HG03565 (cell line): ENCODE measurements around the gene NDUFA13.

Experiments
- ATAC-seq: cut with Tn5 transposase; IDR thresholded peaks from one replicate; pipeline ENCODE4 v1.9.1; 2021; ENCODE audit warnings: mild to moderate bottlenecking, moderate library complexity; ENCODE audit not compliant: unreplicated experiment

Gene NDUFA13

DNA sequence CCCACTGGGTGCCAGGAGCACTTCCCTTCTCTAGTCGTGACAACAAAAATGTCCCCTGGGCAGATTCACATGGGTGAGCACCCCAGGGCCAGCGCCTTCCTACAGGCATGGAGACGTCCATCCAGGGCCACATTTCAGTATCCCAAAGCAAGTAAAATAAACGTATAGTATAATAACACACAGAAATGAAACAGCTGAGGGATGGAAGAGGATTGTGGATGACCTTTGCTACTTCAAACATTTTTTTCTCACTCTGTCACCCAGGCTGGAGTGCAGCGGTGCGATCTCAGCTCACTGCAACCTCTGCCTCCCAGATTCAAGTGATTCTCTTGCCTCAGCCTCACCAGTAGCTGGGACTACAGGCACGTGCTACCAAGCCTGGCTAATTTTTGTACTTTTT is 50.3 kb downstream of the NDUFA13 start:
- no peak for ATAC-seq

DNA sequence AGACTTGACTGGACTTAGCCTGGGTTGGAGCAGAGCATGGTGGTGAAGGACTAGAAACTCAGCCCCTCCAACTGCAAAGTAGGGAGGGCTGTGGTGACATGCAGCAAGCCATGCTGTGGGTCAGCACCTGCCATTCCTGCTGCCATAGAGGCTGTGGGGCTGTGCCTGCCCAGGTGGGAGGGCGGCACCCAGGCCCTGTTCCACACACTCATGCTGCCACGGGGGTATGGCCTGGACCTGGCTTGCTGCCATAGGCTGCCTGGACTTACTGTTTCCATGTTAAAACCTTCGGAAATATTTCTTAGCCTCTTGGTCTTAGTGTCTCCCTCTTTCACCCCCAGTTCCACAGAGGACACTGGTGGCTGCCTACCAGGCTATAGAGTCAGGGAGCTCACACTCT is 51.4 kb downstream of the NDUFA13 start:
- ATAC-seq, result no peak

DNA sequence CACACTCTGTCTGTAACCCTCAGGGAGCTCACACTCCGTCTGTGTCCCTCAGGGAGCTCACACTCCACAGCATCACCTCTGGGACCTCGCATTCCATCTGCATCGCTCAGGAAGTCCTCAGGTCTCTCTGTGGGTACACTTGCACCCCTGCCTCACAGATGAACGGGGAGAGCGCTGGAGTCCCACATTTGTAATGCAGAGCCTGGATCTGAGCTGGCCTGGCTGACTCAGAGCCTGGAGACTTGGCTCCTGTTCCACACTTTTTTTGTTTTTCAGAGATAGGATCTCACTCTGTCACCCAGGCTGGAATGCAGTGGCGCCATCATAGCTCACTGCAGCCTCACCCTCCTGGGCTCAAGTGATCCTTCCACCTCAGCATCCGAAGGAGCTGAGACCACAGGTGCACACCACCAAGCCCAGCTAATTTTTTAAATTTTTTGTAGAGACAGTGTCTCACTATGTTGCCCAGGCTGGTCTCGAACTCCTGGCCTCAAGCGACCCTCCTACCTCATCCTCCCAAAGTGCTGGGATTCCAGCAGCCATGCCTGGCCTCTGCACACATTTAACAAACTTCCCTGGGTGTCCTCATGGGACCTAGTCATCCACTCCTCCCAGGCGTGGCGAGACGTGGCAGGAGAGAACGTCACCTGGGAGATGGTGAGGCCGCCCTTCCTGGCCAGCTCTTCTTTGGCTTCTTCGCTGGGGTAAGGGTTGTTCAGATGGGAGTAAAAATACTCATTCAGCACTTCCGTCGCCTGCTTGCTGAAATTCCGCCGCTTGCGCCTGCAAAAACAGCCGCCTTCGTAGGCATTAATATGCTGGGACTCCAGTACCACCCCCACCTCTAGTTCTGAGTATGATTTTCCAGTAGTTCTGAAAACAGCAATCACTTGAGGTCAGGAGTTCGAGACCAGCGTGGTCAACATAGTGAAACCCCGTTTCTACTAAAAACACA is 53.1 kb downstream of the NDUFA13 start:
- no peak for ATAC-seq

DNA sequence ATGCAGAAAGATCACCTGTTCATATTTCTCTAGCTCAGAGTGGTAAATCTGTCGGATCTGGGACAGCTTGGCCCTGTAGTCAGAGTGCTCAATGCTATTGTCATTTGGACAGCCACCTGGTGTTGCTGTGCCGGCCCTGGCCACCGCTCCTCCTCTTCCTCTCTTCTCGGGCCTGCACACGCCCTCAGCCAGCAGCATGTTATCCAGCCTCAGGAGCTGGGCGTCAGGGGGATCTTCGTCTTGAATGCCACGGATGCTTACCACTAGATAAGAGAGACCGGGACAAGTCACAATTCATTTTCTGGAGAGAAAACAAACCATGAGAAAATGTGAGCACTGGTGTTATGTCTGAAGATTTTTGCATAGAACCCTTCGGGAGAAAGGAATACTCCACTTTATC is 54.5 kb downstream of the NDUFA13 start:
- no peak for ATAC-seq

DNA sequence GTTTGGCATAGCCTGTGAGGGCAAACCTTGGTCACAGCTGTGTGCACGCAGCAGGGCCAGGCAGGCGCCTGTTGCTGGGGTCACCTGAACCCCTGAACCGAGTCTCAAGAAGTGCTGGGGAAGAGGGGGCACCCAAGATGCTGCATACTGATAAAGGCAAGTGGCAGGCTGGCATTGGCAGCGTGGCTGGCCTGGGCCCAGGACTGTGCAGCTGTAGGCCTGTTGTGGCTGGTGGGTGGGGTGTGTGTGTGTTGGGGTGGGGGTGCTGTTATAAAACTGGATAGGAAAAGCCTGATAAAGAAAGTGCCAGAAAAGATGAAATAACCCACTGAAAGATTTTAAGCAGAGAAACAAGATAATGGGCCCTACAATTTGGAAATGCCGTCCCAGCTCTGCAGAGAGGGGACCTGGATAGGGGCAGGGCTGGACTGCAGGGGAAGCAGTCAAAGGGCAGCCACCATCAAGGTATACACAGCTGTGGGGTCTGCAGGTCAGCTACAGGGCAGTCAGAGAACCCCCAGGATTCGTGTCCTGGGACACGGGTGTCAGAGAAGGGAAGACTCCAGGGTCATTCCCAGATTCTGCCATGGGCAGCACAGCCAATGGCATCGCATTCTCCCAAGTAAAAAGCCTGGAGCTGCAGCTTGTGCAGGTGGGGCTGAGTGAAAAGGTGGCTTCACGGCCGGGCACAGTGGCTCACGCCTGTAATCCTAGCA is 55.2 kb downstream of the NDUFA13 start:
- ATAC-seq, result no peak

DNA sequence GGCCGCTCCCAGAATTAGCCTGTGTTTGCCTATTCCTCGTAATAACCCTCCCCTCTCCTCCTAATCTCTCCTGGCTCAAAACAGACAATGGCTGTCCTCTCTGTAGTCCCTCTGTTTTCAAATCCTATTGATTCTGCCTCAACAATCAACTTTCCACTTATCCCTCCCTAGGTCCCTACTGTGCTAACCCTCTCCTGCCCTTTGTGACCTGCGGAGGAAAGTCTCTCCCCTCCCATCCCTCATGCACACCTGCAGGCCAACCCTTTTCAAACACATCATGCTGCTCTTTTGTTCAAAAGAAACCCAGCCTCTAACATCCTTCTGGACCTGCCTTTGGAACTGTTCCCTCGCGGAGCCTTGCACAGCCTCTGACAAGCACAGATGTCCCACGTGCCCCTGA is 59.4 kb downstream of the NDUFA13 start:
- no peak for ATAC-seq
